Stimulated activated naive CD8-positive, alpha-beta T cell treated with anti-CD3 and anti-CD28 coated beads, Interleukin-15, Interleukin-2, amounts not matched to agents 100 ng/mL and 50 ng/mL, for 24 hours (primary cell): ENCODE results near the gene RNF220.
"Not testable (repeated sequence)": the region's sequence is repeated elsewhere in the genome, so short reads cannot be mapped to it uniquely, and the experiment has no call there.

Experiments
- H3K27ac Mint-ChIP-seq: one replicate; pipeline ENCODE4 v1.8.0; 2021; ENCODE audit warnings: mild to moderate bottlenecking, mixed read lengths
- H3K27me3 Mint-ChIP-seq: one replicate; pipeline ENCODE4 v1.8.0; 2021; ENCODE audit warnings: mixed read lengths
- H3K36me3 Mint-ChIP-seq: one replicate; pipeline ENCODE4 v1.8.0; 2021; ENCODE audit warnings: low read depth, mixed read lengths
- H3K4me1 Mint-ChIP-seq: one replicate; pipeline ENCODE4 v1.8.0; 2021; ENCODE audit warnings: low read depth, mixed read lengths
- H3K4me3 Mint-ChIP-seq: one replicate; pipeline ENCODE4 v1.8.0; 2021; ENCODE audit warnings: mild to moderate bottlenecking, mixed read lengths
- H3K9me3 Mint-ChIP-seq: one replicate; pipeline ENCODE4 v1.8.0; 2021; ENCODE audit warnings: mixed read lengths

The RNF220 gene

DNA sequence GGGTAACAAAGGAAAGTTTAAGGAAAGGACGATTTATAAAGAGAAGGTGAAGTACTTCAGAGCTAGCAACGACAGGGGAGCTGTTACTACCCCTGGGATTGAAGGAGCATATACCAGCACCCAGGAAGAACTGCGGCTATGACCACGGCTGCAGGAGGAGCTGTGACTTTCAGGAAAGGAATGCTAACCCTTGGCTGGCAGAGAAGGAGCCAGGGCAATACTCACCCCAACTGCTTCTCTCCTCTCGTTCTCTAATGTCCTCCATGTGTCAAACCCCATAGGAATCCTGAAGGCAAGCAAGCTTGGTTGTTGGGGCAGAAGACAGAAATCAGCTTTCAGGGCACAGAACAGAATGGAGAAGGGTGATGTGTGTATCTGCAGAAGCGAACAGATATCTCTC lies 148.7 kb downstream of the RNF220 start:
- Mint-ChIP-seq H3K27ac (no peak overlapping the region), H3K4me3 (no peak overlapping the region), H3K9me3 (no peaks in the 10 kb centered on the region), H3K27me3 (peaks cover 3% of the 10 kb centered on the region), H3K36me3 (no peaks in the 10 kb centered on the region), H3K4me1 (no peaks in the 10 kb centered on the region)

DNA sequence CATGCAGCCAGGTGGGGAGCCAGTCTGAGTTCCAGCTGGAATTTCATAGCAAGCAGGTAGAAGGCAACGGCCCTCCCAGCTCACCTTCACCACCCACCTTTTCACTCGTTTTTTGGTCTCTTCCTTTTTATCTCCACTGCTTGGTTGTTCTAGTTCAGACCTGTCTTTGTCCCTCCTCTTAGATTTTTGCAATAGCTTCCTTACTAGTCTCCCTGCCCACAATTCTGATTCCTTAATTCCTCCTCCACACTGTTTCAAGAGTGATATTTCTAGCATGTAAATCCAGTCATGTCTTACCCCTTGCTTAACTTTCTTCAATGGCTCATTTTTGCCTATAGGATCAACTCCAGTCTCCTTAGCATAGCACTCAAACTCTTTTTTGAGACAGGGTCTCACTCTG lies 149.7 kb downstream of the RNF220 start:
- Mint-ChIP-seq H3K36me3 (no peaks in the 10 kb centered on the region), H3K27me3 (peaks cover 3% of the 10 kb centered on the region), H3K4me3 (no peak overlapping the region), H3K4me1 (no peaks in the 10 kb centered on the region), H3K27ac (no peak overlapping the region), H3K9me3 (no peaks in the 10 kb centered on the region)

DNA sequence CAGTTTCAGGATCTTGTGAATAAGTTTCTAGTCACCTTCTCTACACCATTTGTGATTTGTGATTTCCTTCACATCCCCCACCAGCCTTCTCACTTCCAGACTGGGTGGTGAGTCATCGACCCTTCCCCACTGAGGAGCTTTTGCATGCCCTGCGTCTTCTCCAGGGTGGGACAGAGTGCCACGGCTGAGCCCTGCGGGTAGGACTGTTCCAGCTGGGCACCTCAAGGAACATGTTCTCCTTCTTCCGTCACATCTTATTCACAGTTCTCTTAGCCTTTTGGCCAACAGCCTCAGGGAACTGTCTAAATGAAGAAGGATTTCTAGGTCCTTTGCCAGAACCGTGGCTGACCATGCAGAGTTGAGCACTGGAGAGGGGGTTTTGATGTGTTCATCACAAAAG lies 152.7 kb downstream of the RNF220 start:
- H3K27me3 Mint-ChIP-seq = peaks cover 3% of the 10 kb centered on the region
- H3K27ac Mint-ChIP-seq = no peak overlapping the region
- no peaks in the 10 kb centered on the region for H3K9me3 Mint-ChIP-seq
- no peaks in the 10 kb centered on the region for H3K36me3 Mint-ChIP-seq
- no peaks in the 10 kb centered on the region for H3K4me1 Mint-ChIP-seq
- no peak overlapping the region for H3K4me3 Mint-ChIP-seq

DNA sequence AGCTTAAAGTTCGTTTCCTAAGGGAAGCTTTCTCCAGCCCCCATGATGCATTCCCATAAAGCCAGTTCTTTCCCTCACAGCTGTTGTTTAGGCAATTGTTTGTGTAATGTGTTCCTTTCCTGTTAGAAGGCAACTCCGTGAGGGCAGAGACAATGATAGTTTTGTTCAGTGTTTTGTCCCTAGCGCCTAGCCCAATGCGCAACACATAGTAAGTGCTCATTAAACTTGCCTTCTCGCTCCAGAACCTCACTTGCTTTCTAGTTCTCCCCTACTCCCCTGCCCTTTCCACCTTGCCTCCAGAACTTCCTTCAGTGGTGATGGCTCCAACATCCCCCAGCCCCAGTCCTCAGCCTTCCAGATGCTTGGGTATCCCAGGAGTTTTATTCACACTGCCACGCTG lies 153.8 kb downstream of the RNF220 start:
- no peaks in the 10 kb centered on the region for H3K4me1 Mint-ChIP-seq
- no peaks in the 10 kb centered on the region for H3K9me3 Mint-ChIP-seq
- no peaks in the 10 kb centered on the region for H3K36me3 Mint-ChIP-seq
- no peak overlapping the region for H3K27ac Mint-ChIP-seq
- no peak overlapping the region for H3K4me3 Mint-ChIP-seq
- peaks cover 3% of the 10 kb centered on the region for H3K27me3 Mint-ChIP-seq

DNA sequence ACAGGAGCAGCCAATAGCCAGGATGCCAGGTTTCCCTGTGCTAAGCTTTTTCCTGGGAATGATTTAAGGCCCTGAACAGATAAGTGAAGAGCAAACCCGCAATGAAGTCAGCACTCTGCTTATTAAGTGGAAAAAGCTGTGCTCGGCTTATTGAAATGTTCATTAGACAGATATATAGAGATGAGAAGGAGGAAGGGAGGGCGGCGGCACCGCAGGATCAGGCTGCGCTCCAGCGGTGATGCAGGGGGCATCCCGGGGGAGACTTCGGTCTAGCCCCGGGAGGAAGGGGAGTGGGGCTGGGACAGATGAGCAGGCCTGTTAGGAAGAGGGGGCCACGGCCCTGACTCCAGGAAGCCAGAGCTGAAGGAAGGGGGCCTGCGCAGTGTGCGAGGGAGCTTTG lies 154.3 kb downstream of the RNF220 start:
- Mint-ChIP-seq H3K27ac (no peak overlapping the region), H3K4me1 (no peaks in the 10 kb centered on the region), H3K4me3 (no peak overlapping the region), H3K27me3 (peaks cover 3% of the 10 kb centered on the region), H3K36me3 (no peaks in the 10 kb centered on the region), H3K9me3 (no peaks in the 10 kb centered on the region)

DNA sequence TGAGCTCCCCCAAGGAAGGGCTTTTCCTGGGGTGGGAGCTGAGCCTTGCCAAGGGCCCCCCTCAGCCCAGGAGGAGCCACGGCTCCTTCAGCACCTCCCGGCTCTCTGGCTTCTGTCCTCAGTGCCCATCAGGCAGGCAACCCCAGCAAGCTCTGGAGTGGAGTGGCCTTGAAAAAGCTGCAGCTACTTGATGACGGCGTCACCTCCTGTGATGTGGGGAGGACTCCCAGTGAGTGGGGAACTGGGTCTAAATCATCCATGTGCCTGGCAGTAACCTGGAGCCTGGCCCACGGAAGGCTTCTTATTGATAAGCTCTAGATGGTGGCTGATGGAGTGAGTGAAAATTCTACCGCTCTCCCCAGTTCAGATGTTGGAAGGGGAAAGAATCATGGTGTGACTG lies 154.9 kb downstream of the RNF220 start:
- no peaks in the 10 kb centered on the region for H3K36me3 Mint-ChIP-seq
- H3K4me3 Mint-ChIP-seq = no peak overlapping the region
- H3K9me3 Mint-ChIP-seq = no peaks in the 10 kb centered on the region
- H3K27me3 Mint-ChIP-seq = peaks cover under 1% of the 10 kb centered on the region
- no peaks in the 10 kb centered on the region for H3K4me1 Mint-ChIP-seq
- H3K27ac Mint-ChIP-seq = no peak overlapping the region

DNA sequence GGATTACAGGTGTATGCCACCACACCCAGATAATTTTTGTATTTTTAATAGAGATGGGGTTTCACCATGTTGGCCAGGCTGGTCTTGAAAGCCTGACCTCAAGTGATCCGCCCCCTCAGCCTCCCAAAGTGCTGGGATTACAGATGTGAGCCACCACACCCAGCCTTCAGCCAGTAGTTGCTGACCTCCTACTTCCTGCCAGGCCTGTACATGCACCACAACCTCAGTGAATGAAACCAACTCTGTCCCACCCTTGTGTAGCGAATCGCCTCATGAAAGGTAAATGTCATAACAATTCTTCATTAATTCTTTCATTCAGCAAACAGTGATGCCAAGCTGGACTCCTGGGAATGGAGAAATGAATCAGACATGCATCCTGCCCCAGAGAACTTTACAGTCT lies 155.6 kb downstream of the RNF220 start:
- H3K36me3 Mint-ChIP-seq, H3K27me3 Mint-ChIP-seq, H3K9me3 Mint-ChIP-seq, H3K27ac Mint-ChIP-seq, H3K4me1 Mint-ChIP-seq, H3K4me3 Mint-ChIP-seq: not testable (repeated sequence)

DNA sequence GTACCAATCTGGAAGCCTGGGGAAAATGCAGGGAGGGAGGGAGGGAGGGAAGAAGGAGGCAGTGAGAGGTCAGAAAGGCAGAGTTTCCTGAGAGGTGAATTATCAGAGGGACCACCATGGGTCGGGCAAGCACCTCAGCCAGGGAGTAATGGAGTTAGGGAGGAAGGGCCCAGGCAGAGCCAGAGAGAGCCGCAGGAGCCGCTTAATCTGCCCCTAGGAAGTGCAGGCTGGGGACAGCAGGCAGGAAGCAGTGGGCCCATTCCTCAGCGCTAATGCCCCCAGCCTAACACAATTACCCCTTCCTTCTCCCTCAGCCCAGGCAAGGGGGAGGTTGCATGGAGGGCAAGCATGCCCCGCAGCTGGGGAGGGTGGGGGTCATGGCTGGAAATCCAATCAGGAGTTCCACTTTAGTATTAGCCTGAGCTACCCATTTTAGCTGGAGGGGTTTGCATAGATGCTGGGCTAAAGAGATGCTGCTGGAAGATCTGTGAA lies 160.2 kb downstream of the RNF220 start:
- H3K4me3 Mint-ChIP-seq = no peak overlapping the region
- H3K9me3 Mint-ChIP-seq = no peaks in the 10 kb centered on the region
- no peaks in the 10 kb centered on the region for H3K36me3 Mint-ChIP-seq

DNA sequence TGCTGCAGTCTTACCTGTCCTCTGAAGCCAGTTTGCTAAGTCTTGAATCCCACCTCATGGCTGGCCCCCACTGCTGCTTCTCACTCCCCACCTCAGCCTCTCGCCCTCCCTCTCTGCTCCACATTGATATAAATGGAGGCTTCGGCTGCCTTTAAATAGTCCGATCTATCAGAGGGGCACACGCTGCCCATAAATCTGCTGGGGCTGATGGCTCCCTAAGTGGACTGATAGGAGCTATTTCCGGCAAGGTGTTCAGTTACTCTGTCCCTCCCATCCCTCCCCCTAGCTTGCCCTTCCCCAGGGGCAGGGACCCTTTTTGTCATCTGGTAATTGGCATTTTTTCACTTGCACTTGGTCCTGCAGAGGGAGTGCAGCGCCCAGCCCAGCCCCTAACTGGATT lies 160.8 kb downstream of the RNF220 start:
- Mint-ChIP-seq H3K36me3 (no peaks in the 10 kb centered on the region), H3K27ac (no peak overlapping the region), H3K4me1 (no peaks in the 10 kb centered on the region), H3K9me3 (no peaks in the 10 kb centered on the region), H3K27me3 (peaks cover 3% of the 10 kb centered on the region), H3K4me3 (no peak overlapping the region)

More for the DNA sequence above, 160.2 kb downstream of the RNF220 start:
- peaks cover 3% of the 10 kb centered on the region for H3K27me3 Mint-ChIP-seq
- H3K27ac Mint-ChIP-seq = no peak overlapping the region
- H3K4me1 Mint-ChIP-seq = no peaks in the 10 kb centered on the region

DNA sequence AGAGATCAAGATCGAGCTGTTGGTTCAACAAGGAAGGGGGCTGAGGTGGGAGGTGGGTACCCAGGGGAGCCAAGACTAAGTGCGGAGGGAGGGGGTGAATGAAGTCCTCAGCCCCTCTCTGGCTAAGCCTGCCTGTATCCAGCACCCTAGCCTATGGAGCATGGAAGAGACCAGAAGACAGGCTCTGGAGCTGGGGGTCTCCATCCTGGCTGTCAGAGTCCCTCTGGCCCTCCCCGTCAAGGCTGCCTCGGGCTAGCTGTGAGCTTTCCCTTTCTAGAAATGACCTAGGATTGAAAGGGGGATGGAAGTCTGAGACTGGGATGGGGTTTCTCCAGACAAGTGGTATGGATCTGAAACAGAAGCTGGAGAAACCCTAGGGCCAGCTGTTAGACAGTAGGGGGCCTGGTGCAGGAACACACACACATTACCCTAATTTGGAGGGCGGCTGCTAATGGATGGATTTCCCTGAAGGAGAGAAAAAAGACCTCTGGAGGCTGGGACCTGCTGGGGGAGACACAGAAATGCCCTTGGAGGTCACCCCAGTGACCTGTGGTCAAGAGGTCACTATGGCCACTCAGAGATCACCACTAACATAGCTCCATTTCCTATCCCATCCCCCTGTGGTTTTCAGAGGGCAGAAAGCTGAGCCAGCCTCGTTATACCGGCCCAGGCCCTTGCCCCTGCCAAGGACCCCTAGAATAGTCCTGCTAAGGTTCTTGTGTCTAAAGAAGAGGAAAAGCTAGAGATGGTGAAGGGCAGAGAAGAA lies 161.4 kb downstream of the RNF220 start:
- Mint-ChIP-seq H3K27me3 (peaks cover 3% of the 10 kb centered on the region), H3K36me3 (no peaks in the 10 kb centered on the region), H3K4me1 (no peaks in the 10 kb centered on the region), H3K4me3 (no peak overlapping the region), H3K9me3 (no peaks in the 10 kb centered on the region), H3K27ac (no peak overlapping the region)

DNA sequence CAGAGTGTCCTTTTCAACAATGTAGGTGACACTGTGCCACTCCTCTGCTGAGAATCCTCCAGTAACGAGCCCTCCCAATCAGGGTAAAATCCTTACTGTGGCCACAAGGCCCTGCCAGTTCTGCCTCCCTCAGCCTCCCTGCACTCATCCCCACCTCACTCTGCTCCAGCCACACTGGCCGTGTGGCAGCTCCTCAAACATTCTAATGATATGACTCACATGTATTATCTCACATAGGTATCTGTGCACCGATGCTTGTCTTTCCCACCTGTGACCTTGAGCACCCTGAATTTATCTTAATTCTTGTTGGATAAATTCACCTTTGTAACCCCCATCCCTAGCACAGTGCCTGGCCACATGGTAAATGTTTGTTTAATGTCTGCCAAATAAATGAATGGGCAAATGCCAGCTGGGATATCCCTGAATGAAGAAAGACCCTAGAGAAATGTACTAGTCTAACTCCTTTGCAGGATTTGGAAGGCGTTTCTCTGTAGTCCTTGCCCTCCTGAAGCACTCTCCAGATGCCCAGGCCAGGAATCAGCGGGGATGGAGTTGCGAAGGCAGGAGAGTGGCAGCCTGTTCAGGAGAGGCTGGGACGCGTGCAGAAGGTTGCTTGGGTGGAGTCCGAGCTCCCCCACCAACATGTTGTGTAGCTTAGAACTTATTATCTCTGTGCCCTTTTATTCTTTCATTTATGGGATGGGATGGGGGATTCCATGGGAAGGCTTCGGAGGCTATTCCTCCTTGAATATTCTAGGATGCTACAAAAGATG lies 163.3 kb downstream of the RNF220 start:
- Mint-ChIP-seq H3K4me3 (no peak overlapping the region), H3K27ac (no peak overlapping the region), H3K4me1 (no peaks in the 10 kb centered on the region), H3K9me3 (no peaks in the 10 kb centered on the region), H3K27me3 (peaks cover 3% of the 10 kb centered on the region), H3K36me3 (no peaks in the 10 kb centered on the region)

DNA sequence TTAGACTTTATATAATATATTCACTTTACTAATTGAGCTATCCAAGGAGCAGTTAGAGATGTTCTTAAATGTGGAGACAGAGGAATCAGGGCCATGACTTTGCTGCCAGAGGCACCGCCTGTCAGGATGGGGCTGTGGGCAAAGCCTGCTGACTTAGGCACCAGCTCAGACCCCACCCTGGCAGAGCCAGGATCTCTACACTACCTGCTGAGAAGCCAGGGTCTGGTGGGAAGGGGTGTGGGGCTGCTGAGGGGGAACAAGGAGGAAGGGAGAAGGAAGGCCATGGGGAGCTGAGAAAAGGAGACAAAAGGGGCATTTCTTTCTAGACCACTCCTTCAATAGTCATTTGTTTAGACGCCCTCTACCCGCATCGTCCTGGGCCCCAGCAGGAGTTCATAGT lies 164.4 kb downstream of the RNF220 start:
- no peaks in the 10 kb centered on the region for H3K4me1 Mint-ChIP-seq
- H3K36me3 Mint-ChIP-seq = no peaks in the 10 kb centered on the region
- H3K27me3 Mint-ChIP-seq = peaks cover 3% of the 10 kb centered on the region
- no peaks in the 10 kb centered on the region for H3K9me3 Mint-ChIP-seq
- no peak overlapping the region for H3K4me3 Mint-ChIP-seq
- H3K27ac Mint-ChIP-seq = no peak overlapping the region

DNA sequence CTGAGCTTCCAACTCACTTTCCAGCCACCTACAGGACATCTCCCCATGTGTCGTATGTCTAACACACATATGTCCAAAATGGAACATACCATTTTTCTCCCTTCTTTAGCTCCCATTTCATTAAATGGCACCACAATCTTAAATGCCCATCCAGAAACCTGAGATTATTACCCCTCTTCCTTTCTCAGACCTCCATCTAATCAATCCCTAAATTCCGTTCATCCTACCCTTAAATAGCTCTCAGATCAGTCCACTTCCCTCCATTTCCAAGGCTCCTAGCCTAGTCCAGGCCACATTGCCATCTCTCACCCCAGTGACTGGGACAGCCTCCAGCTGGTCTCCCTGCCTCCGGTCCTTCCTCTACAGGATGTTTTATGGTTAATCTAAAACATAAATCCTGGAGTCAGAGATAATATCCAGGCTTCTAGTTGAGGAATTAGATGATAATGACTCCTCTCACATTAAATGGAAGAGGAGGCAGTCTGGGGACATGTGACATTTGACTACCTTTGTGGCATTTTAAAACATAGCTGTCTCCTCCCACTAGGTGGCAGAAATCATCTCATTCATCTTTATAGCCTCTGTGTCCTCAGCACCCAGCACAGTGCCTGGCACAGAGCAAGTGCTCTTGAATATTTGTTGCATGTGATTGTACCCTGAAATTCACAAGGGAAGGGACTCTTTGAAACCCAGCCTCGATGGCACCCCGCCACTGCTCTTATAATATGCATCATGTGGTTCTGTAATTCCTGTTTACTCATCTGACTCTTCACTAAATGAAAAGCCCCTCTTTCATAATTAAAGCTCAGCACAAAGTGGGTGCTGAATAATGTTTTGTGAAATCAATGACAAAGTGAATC lies 166.9 kb downstream of the RNF220 start:
- Mint-ChIP-seq H3K4me1 (no peaks in the 10 kb centered on the region), H3K4me3 (no peak overlapping the region), H3K27me3 (peaks cover 2% of the 10 kb centered on the region), H3K9me3 (no peaks in the 10 kb centered on the region), H3K27ac (no peak overlapping the region), H3K36me3 (no peaks in the 10 kb centered on the region)

DNA sequence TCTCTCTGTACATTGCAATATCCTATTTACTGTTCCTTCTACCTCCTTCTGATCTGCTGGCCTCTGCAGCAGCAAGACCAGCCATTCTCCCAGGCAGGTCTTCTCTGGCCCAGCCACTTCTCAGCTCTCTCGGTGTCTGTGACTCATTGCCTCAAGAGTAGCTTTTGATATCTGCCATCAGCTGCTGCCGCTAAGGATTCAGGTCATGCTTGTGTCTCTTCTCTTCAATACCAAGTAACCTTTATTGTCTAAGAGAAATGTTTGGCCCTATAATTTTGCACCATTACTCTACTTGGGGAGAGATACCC lies 167.5 kb downstream of the RNF220 start:
- Mint-ChIP-seq H3K4me3 (no peak overlapping the region), H3K27ac (no peak overlapping the region), H3K4me1 (no peaks in the 10 kb centered on the region), H3K9me3 (no peaks in the 10 kb centered on the region), H3K36me3 (no peaks in the 10 kb centered on the region), H3K27me3 (no peaks in the 10 kb centered on the region)

DNA sequence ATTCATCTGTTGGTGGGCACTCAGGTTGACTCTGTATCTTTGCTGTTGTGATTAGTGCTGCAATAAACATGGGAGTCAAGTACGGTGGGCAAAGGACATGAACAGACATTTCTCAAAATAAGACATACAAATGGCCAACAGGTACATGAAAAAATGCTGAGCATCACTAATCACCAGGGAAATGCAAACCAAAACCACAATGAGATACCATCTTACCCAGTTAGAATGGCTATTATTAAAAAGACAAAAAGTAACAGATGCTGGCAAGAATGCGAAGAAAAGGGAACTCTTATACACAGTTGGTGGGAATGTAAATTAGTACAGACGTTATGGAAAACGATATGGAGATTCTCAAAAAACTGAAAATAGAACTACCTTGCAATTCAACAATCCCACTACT lies 170.3 kb downstream of the RNF220 start:
- Mint-ChIP-seq H3K27me3 (no peaks in the 10 kb centered on the region), H3K4me1 (no peaks in the 10 kb centered on the region), H3K36me3 (no peaks in the 10 kb centered on the region), H3K4me3 (no peak overlapping the region), H3K27ac (no peak overlapping the region), H3K9me3 (no peaks in the 10 kb centered on the region)
